Ishikawa (cell line): ENCODE results near the gene MICALL2.

Experiments used
- CEBPB ChIP-seq: IDR thresholded peaks from 2 replicates; pipeline ENCODE4 v1.6.1; 2012
- CREB1 ChIP-seq: IDR thresholded peaks from 2 replicates; pipeline ENCODE4 v1.6.1; 2012; ENCODE audit warnings: low read depth
- EGR1 ChIP-seq: IDR thresholded peaks from 2 replicates; pipeline ENCODE4 v1.6.1; 2012
- EP300 ChIP-seq: IDR thresholded peaks from 2 replicates; pipeline ENCODE4 v1.6.1; 2012; ENCODE audit warnings: borderline replicate concordance
- FOXM1 ChIP-seq: IDR thresholded peaks from 2 replicates; pipeline ENCODE4 v1.6.1; 2012; ENCODE audit warnings: low read depth, borderline replicate concordance
- NFIC ChIP-seq: IDR thresholded peaks from 2 replicates; pipeline ENCODE4 v1.6.1; 2012
- RAD21 ChIP-seq: IDR thresholded peaks from 2 replicates; pipeline ENCODE4 v1.6.1; 2012; ENCODE audit warnings: low read depth
- TAF1 ChIP-seq: IDR thresholded peaks from 2 replicates; pipeline ENCODE4 v1.6.1; 2012; ENCODE audit warnings: low read depth, mild to moderate bottlenecking
- TCF12 ChIP-seq: IDR thresholded peaks from 2 replicates; pipeline ENCODE4 v1.6.1; 2012; ENCODE audit warnings: low read depth
- TEAD4 ChIP-seq: IDR thresholded peaks from 2 replicates; pipeline ENCODE4 v1.6.1; 2012
- YY1 ChIP-seq: IDR thresholded peaks from 2 replicates; pipeline ENCODE4 v1.6.1; 2012; ENCODE audit warnings: low read depth
- ZBTB7A ChIP-seq: IDR thresholded peaks from 2 replicates; pipeline ENCODE4 v1.6.1; 2012; ENCODE audit warnings: low read depth
- TF ChIP-seq, protein P1 (sequence below): IDR thresholded peaks from 2 replicates; pipeline ENCODE4 v1.6.1; 2012
- TF ChIP-seq, protein P2 (sequence below): IDR thresholded peaks from 2 replicates; pipeline ENCODE4 v1.6.1; 2012; ENCODE audit warnings: low read depth, mild to moderate bottlenecking
- TF ChIP-seq, protein P3 (sequence below): IDR thresholded peaks from 2 replicates; pipeline ENCODE4 v1.6.1; 2012

Gene MICALL2

DNA sequence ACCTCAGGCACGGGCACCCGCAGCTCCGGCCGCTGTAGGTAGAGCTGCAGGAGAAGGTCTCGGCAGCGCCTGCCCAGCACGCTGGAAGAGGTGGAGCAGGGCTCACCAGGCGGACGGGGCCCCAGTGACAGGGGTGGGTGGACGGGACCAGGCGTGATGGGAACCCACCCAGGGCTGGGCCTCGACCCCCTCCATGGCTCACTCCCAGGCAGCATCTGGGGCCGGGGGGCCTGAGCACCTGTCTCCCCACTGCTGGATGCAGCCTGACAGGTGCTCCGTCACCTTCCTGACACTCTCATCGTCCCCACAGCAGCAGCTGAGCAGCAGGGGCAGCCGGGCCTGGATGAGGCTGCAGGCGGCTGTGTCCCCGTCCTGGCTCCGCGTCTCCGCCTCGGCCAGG lies 16.7 kb upstream of the MICALL2 start:
- TF ChIP-seq EGR1, result no peak
- no peak for TF ChIP-seq FOXM1
- TF ChIP-seq, protein P1, sequence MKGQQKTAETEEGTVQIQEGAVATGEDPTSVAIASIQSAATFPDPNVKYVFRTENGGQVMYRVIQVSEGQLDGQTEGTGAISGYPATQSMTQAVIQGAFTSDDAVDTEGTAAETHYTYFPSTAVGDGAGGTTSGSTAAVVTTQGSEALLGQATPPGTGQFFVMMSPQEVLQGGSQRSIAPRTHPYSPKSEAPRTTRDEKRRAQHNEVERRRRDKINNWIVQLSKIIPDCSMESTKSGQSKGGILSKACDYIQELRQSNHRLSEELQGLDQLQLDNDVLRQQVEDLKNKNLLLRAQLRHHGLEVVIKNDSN, result no peak
- TF ChIP-seq YY1, result no peak
- no peak for TF ChIP-seq NFIC
- TF ChIP-seq CREB1, result no peak
- no peak for TF ChIP-seq TAF1
- TF ChIP-seq EP300, result no peak
- no peak for TF ChIP-seq RAD21

DNA sequence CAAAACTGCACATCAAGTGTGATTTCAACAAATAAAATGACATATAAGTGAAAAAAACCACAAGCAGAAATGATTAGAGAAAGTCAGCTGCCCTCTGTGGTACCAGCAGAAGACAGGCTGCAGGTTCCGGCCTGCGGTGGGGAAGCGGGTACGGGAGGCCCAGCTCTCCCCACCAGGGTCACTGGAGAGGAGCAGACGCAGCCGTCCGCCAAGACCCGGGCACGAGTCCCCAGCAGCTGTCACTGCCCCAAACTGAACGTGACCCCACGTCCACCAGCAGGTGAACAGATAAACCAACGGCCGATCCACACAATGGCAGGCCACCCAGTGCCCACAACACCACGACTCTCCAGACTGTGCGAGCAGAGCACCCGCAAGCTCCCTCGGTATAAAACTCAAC lies 16.1 kb upstream of the MICALL2 start:
- TF ChIP-seq CEBPB (no peak), TCF12 (no peak), CREB1 (no peak), EGR1 (no peak), EP300 (no peak), ZBTB7A (no peak), FOXM1 (no peak), NFIC (no peak)
- TF ChIP-seq, protein P1, result no peak
- TF ChIP-seq, protein P2, sequence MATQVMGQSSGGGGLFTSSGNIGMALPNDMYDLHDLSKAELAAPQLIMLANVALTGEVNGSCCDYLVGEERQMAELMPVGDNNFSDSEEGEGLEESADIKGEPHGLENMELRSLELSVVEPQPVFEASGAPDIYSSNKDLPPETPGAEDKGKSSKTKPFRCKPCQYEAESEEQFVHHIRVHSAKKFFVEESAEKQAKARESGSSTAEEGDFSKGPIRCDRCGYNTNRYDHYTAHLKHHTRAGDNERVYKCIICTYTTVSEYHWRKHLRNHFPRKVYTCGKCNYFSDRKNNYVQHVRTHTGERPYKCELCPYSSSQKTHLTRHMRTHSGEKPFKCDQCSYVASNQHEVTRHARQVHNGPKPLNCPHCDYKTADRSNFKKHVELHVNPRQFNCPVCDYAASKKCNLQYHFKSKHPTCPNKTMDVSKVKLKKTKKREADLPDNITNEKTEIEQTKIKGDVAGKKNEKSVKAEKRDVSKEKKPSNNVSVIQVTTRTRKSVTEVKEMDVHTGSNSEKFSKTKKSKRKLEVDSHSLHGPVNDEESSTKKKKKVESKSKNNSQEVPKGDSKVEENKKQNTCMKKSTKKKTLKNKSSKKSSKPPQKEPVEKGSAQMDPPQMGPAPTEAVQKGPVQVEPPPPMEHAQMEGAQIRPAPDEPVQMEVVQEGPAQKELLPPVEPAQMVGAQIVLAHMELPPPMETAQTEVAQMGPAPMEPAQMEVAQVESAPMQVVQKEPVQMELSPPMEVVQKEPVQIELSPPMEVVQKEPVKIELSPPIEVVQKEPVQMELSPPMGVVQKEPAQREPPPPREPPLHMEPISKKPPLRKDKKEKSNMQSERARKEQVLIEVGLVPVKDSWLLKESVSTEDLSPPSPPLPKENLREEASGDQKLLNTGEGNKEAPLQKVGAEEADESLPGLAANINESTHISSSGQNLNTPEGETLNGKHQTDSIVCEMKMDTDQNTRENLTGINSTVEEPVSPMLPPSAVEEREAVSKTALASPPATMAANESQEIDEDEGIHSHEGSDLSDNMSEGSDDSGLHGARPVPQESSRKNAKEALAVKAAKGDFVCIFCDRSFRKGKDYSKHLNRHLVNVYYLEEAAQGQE, result no peak

DNA sequence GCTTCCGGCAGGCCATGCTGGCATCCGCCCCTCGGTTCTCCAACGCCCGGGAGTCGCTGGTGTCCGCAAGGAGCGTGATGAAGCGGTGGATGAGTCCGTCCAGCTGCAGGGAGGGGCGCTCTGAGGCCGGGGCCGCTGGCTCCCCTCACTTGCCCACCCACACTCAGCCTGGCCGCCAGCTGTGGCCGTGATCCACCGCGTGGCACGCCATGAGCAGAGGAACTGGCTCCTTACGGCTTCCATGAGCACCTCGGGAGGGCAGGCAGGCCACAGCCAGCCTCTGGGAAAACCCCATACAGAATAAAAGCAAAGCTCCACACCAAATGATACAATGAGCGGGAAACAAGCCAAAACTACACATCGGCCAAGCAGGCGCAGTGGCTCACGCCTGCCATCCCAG lies 15.5 kb upstream of the MICALL2 start:
- TF ChIP-seq RAD21 (no peak), FOXM1 (no peak), ZBTB7A (no peak), CREB1 (no peak), CEBPB (no peak)

DNA sequence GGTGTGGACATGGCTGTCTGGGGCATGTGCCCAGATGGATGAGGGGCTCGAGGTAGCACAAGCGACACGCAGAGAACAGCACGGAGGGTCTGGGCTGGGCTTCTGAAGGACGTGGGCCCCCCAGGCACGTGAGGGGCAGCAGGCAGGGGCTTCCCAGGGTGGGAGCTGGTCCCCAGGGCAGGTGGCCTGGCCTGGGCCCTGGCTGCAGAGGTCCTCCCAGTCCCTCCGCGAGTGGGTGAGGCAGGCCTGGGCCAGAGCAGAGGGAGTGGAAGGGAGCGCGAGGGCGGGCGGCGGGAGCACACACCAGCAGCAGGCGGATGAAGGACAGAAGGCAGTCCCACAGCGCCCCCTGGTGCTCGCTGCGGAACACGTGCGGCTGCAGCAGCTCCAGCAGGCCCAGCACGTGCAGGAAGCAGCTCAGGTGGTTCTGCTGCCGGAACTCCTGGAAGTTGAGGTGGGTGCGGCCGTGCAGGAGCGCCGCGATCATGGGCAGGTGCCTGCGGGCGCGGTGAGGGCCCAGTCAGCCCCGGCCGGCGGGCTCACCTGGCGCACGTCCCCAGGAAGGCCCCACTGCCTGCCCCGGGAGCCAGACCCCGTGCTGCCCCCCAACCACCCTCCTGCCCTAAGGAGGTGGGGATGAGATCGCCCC lies 14.7 kb upstream of the MICALL2 start:
- no peak for TF ChIP-seq YY1
- TF ChIP-seq CEBPB, result no peak
- no peak for TF ChIP-seq FOXM1
- TF ChIP-seq, protein P1, result peak; percentile 89
- no peak for TF ChIP-seq EP300
- peak; percentile 85 for TF ChIP-seq RAD21
- TF ChIP-seq, protein P3, sequence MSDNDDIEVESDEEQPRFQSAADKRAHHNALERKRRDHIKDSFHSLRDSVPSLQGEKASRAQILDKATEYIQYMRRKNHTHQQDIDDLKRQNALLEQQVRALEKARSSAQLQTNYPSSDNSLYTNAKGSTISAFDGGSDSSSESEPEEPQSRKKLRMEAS, result peak; percentile 99
- TF ChIP-seq EGR1, result 0 out of 2 replicates have a peak, but pooled peaks have one; percentile 9
- TF ChIP-seq TEAD4, result no peak
- no peak for TF ChIP-seq NFIC
- TF ChIP-seq, protein P2, result no peak
- TF ChIP-seq ZBTB7A, result no peak
- TF ChIP-seq TAF1, result no peak
- TF ChIP-seq TCF12, result peak; percentile 68; the same call in 1 of the 2 replicates
- no peak for TF ChIP-seq CREB1

DNA sequence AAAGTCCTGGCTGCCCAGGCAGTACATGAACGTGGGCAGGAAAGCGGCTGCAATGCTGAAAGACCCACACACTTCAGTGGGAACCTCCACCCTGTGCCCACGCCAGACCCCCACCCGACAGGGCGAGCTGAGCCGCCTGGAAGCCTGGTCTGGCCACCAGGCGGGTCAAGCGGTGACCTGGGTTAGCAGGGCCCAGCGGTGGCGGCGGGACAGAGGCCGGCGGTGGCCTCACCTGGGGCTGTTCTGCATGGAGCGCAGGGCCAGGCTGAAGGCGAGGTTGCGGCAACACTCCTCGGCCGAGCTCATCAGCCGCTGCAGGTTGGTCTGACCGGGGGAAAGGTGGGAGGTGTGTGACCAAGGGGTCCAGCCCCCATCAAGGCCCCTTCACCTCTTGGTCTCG lies 11.6 kb upstream of the MICALL2 start:
- TF ChIP-seq, protein P3, result no peak
- no peak for TF ChIP-seq ZBTB7A
- no peak for TF ChIP-seq YY1
- TF ChIP-seq, protein P2, result no peak
- no peak for TF ChIP-seq CREB1
- no peak for TF ChIP-seq TEAD4
- TF ChIP-seq CEBPB, result no peak
- TF ChIP-seq FOXM1, result no peak
- TF ChIP-seq, protein P1, result no peak
- TF ChIP-seq NFIC, result no peak
- TF ChIP-seq TAF1, result no peak
- TF ChIP-seq RAD21, result no peak
- TF ChIP-seq EP300, result no peak
- no peak for TF ChIP-seq TCF12
- no peak for TF ChIP-seq EGR1
